HG03469 (cell line): ENCODE measurements around the gene DEDD2.
"Not testable (repeated sequence)": the region's sequence is repeated elsewhere in the genome, so short reads cannot be mapped to it uniquely, and the experiment has no call there.

Source experiments
- ATAC-seq: cut with Tn5 transposase; IDR thresholded peaks from one replicate; pipeline ENCODE4 v1.9.1; 2021; ENCODE audit warnings: mild to moderate bottlenecking, moderate library complexity, moderate number of reproducible peaks; ENCODE audit not compliant: unreplicated experiment

Gene DEDD2, protein sequence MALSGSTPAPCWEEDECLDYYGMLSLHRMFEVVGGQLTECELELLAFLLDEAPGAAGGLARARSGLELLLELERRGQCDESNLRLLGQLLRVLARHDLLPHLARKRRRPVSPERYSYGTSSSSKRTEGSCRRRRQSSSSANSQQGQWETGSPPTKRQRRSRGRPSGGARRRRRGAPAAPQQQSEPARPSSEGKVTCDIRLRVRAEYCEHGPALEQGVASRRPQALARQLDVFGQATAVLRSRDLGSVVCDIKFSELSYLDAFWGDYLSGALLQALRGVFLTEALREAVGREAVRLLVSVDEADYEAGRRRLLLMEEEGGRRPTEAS

GRCh38 chr19:42217520-42218437, at the start of gene DEDD2:
TSS of gene DEDD2 (minus strand) at chr19:42217677. CDS start at chr19:42217007, 670 bp downstream.
- peak; percentile 48 for ATAC-seq

DNA sequence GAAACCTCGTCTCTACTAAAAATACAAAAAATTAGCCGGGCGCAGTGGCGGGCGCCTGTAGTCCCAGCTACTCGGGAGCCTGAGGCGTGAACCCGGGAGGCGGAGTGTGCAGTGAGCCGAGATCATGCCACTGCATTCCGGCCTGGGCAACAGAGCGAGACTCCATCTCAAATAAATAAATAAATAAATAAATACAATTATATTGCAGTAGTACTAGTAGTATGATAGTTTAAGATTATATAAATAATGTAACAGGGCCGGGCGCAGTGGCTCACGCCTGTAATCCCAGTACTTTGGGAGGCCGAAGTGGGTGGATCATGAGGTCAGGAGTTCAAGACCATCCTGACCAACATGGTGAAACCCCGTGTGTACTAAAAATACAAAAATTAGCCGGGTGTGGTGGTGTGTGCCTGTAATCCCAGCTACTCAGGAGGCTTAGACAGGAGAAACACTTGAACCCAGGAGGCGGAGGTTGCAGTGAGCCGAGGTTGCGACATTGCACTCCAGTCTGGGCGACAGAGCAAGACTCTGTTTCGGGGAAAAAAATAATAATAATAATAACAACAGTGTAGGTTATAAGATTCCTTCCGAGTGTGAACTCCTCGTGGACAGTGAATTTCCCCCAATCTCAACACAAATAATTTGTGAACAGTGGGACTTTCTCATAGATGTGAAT, 49.6 kb upstream of the DEDD2 start:
- ATAC-seq = not testable (repeated sequence)

DNA sequence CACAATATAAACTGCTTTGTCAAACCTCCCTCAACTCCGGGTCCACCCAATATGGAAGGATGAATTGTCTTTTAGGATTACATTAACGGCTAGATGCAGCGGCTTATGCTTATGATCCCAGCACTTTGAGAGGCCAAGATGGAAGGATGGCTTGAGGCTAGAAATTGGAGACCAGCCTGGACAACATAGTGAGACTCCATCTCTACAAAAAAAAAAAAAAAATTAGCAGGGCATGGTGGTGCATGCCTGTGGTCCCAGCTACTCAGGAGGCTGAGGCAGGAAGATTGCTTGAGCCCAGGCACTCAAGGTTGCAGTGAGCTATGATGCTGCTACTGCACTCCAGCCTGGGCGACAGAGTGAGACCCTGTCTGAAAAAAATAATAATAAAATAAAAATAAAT, 48.6 kb upstream of the DEDD2 start:
- ATAC-seq = not testable (repeated sequence)

DNA sequence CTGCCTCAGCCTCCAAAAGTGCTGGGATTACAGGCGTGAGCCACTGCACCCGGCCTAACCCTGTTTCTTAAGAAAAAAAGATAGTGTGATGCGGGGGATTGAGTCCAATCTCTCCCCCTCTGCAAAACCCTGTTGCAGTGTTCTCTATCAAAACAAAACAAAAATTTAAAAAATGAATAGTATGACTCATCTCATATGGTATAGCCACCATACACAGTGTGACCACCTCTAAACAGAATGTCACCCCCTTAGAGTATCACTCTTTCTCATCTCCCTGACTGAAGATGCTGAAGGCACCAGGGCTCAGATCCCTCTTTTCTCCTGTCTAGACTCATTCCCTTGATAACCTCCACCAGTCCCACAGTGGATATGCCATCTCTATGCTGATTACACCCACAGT, 44.3 kb upstream of the DEDD2 start:
- no peak for ATAC-seq

DNA sequence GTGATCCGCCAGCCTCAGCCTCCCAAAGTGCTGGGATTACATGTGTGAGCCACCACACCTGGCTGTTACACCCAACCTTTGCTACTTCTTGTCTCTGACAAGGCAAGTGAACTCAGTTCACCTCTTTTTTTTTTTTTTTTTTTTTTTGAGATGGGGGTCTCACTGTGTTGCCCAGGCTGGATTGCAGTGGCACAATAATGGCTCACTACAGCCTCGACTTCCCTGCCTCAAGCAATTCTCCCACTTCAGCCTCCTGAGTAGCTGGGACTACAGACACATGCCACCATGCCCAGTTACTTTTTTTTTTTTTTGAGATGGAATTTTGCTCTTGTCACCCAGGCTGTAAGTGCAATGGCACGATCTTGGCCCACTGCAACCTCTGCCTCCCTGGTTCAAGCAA, 40.4 kb upstream of the DEDD2 start:
- not testable (repeated sequence) for ATAC-seq

- no peak for ATAC-seq
Observed at GRCh38 chr19:42255766-42256745, 38.6 kb upstream of the DEDD2 start.

GRCh38 chr19:42254850-42255765, 37.6 kb upstream of the DEDD2 start, which contains the start of gene ERF:
TSS of gene ERF (minus strand) at chr19:42255128. CDS start at chr19:42254999, 129 bp downstream.
- peak; percentile 37 for ATAC-seq

DNA sequence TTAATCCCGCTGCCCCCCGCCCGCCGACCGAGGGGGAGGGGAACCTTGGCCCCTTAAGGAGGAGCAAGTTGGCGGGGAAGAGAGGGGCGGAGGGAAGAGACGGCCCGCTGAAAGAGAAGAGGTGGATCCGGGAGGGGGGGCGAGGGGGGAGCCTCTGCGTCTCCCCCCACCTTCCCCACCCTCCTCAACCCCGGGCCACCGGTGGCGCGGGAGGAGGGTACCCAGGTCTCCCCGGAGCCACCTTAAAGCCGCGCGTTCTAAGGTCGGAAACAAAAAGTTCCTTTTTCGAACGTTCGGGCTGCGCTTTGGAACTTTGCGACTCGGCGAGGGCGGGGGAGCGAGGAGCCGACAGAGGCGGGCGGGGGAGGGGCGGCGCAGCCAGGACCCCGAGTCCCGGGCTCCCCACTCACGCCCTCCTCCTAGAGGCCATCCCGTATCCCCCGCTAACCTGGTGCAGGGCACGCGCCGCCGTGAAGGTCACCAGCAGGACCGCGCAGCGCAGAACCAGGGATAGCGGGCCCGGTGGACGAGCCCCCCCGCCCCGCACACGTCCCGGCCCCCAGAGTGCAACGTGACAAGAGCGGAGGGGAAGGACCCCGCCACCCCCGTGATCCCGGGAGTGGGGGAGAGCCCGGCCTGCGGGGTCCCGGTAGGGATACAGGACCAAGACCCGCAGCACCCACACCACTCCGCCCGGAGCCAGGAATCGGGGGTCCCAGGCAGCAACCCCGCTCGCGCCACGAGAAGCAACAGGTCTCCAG, 36.8 kb upstream of the DEDD2 start:
- ATAC-seq = no peak

DNA sequence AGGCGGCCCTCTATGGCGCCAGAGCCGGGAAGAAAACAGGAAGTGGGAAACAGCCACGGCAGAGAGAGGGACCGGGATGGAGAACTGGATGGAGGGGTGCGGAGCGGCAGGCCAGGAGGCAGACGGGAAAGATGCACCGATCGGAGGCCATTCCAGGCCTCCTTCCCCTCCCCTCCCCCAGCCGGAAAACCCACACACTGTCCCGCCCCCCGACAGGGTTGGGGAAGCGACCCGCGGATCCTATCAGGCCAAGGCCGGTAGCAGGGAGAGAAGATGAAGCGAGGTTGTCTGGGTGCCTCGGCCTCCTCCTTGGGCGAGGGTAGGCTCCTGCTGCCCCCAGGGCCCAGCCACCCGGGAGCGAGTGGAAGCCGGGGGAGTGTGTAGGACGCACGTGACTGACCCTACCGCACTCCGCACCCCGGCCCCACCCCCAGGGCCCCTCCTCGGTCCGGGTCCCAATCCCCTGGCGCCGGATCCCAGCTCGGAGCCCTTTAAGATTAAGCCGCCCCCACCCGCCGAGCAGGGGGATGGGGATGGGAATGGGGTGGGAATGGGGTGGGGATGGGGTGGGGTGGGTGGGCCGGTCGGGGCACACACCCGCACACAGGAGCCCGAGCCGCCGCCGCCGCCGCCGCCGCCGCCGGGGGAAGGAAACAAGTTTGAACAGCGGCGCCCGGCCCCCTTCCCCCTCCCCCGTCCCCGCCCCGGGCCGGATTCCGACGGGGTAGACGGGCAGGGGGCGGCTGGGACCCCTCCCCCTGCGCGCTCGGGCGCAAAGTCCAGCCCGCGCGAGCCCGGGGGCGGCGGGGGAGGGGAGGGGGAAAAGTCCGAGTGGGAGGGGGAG, 36.0 kb upstream of the DEDD2 start:
- ATAC-seq = no peak

DNA sequence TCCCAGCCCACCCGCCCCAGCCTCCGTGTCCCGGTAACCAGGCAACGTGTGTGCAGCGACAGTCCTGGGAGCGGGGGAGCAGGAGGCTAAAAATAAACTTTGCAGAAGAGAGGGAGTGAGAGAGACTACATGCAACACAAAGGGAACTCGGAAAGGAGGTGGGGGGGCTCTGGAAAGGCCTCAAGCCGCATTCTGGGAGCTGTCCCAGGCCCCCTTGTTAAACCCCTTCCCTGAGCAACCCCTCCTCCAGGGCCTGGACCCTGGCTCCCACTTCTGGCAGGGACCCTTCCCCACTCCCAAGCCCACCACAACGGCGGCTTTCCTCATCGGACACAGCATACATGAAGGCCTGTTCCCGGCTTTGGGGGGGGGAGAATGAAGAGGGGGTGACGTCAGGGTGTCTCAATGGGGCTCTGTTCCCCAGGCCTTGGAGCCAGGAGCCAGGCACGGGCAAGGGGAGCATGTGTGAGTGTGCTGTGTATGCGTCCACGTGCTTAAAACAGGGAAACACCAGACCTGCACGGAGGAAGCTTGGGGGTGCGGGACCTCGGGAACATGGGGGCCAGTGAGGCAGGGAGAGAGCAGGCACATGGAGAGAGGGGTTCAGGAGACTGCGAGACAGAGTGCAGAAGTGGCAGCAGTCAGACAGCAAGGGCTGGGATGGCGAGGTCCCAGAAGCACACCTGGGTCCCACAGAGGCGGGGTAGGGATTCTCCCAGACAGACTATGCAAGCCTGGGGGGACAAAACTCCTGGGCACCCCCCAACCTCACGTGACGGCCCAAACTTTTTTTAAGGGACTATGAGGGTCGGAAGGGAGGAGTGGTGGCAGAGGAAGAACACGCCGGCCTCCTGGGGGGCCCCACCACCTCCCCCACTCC, 35.1 kb upstream of the DEDD2 start:
- no peak for ATAC-seq

DNA sequence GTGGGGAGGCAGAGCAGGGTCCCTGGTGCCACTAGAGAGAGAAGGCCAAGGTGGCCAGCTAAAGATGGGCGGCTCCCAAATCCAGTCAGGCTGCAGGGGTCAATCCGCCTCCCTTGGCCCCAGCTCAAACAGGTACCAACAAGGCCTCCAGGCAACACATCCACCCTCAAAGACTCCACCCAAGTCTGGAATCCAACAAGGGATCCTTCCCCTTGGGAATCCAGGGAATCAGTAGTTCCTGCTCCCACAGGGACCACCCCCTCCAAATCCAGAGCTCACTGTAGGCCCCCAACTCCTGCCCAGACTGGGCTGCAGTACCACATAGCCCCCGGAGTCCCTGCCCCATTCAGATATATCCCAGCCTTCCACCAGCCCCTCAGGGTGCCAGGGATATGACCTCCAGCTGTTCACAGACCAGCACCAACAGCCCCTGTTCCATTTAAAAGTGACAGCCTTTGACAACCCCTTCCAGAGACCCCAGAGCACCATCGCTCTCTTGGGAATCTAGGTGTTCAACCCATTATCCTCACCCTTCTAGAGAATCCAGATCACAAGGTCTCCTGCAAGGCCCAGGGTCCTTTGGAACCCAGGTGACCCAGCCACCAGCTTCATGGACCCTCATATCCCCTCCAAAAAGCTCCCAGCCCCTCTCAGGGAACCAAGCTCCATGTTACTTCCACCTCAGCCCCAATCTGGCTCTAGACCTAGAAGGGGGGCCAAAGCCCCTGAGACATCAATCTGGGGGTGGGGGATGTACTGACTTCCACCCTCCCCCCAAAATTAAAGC, 34.3 kb upstream of the DEDD2 start:
- ATAC-seq = no peak

DNA sequence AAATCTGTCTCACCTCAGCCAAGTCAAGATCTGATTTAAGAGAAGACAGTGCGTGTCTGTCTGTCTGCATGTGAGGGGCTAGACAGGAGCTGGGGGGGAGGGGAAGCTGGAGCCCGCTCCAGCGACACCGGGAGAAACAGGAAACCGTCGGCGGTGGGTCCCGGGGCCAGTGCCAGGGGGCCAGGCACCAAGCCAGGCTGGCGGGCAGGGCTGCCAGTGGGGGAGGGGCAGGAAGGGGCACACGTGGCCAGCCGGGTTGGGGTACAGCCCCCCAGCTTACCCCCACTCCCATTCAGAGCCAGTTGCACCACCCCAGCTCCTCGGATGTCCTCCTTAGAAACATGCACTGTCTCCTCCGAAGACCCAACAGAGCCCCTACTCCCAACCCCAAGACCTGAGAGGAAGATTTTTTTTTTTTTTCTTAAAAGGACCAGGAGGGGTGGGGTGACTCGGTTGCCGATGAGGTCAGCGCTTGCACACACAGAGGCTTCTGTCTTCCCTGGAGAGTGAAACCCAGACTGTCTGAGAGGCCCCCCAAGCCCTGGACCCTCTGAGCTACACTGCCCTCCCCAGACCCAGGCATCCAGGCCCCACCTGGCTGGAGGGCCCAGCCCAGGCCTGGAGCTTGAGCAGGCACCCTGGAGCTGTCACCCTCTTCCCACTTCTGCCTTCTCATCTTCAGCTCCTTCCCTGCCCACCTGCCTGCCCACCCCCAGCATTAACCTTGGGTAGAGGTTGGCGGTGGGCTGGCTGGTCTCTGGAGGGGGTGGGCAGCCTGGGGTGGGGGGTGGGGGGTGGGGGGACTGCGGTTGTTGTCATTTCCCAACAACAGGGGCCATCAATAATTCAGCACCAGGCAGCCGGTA, 33.4 kb upstream of the DEDD2 start:
- ATAC-seq = no peak

GRCh38 chr19:42250183-42250665, 32.7 kb upstream of the DEDD2 start:
- no peak for ATAC-seq

DNA sequence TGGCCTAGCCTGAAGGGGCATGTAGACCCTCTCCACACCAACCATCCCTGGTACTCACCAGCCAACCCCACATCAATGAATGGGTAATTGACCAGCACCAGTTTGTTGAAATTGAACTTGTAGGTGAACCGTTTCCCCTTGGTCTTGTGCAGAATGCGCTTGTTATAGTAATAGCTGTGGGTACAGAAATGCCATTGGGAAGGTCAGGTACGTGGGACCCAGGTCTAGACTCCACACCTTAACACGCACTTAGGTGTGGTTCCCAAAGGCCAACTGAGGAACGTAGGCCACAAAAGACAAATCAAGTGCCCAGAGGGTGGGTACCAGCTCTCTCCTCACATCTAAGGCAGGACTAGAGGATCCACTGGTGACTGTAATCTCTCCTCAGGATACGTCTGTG, 32.3 kb upstream of the DEDD2 start:
- ATAC-seq = no peak
